ENCODE results near the gene CYP3A7. TPM values are rescaled to one million over a fixed set of nuclear protein-coding genes. Genes with fewer than 3 reads are reported as not detected.

The CYP3A7 gene
- total and polyA plus RNA-seq, 2 of the 13 experiments (the other 11 are each of a cell fraction or from before 2014, with no cell fraction given): 5.8 to 6.4 TPM

- TF ChIP-seq ZNF724P (CRISPR knock-in tag; IDR thresholded peaks at IDR 0.05; ENCODE audit: borderline replicate concordance) (no peak; the same call in 1 of the 2 replicates), AHR (CRISPR knock-in tag; IDR thresholded peaks at IDR 0.05) (no peak), ZNF337 (CRISPR knock-in tag; IDR thresholded peaks at IDR 0.05; ENCODE audit: borderline replicate concordance, low read depth) (no peak), ZSCAN29 (CRISPR knock-in tag; conservative IDR thresholded peaks at IDR 0.05) (0 out of 2 replicates have a peak, but pooled peaks have one; percentile 62), ATF1 (CRISPR knock-in tag; IDR thresholded peaks at IDR 0.05) (no peak), GATA4 (IDR thresholded peaks at IDR 0.05; ENCODE audit: borderline replicate concordance, low read depth) (peak; percentile 62; the same call in 1 of the 2 replicates), SP5 (CRISPR knock-in tag; IDR thresholded peaks at IDR 0.05; ENCODE audit: borderline replicate concordance, low read depth) (peak; percentile 58; the same call in 1 of the 2 replicates), GFI1 (CRISPR knock-in tag; IDR thresholded peaks at IDR 0.05; ENCODE audit: borderline replicate concordance) (peak; percentile 97), ZNF569 (CRISPR knock-in tag; IDR thresholded peaks at IDR 0.05; ENCODE audit: borderline replicate concordance) (no peak), MAFF (IDR thresholded peaks at IDR 0.05; ENCODE audit: low read depth, low read length) (no peak), ASH2L (IDR thresholded peaks at IDR 0.05; ENCODE audit: insufficient read length, low read depth, low read length) (no peak), ZIK1 (CRISPR knock-in tag; IDR thresholded peaks at IDR 0.05; ENCODE audit: borderline replicate concordance, low read depth) (no peak), GMEB2 (CRISPR knock-in tag; IDR thresholded peaks at IDR 0.05; ENCODE audit: low read depth) (no peak), GTF2F1 (IDR thresholded peaks at IDR 0.05; ENCODE audit: low read length) (no peak), SNRNP70 (IDR thresholded peaks at IDR 0.05; ENCODE audit: low read depth, low read length) (no peak), SP4 (CRISPR knock-in tag; IDR thresholded peaks at IDR 0.05) (no peak), MLLT10 (CRISPR knock-in tag; IDR thresholded peaks at IDR 0.05) (no peak), FOXC1 (CRISPR knock-in tag; IDR thresholded peaks at IDR 0.05; ENCODE audit: borderline replicate concordance) (0 out of 2 replicates have a peak, but pooled peaks have one; percentile 30), ZSCAN12 (CRISPR knock-in tag; IDR thresholded peaks at IDR 0.05) (peak; percentile 58; the same call in 1 of the 2 replicates), THAP11 (CRISPR knock-in tag; IDR thresholded peaks at IDR 0.05) (peak; percentile 55; the same call in 1 of the 2 replicates), ZBTB7B (CRISPR knock-in tag; IDR thresholded peaks at IDR 0.05) (0 out of 2 replicates have a peak, but pooled peaks have one; percentile 33), MNT (IDR thresholded peaks at IDR 0.05) (no peak), RNF2 (conservative IDR thresholded peaks at IDR 0.05; ENCODE audit: low read depth) (0 out of 2 replicates have a peak, but pooled peaks have one; percentile 18), UBTF (CRISPR knock-in tag; IDR thresholded peaks at IDR 0.05) (no peak), HOXA9 (CRISPR knock-in tag; IDR thresholded peaks at IDR 0.05; ENCODE audit: borderline replicate concordance) (no peak), ZNF839 (CRISPR knock-in tag; IDR thresholded peaks at IDR 0.05; ENCODE audit: borderline replicate concordance) (no peak), ATM (IDR thresholded peaks at IDR 0.05; ENCODE audit: borderline replicate concordance) (no peak)
These were observed 57.3 kb downstream of the CYP3A7 start (continued) for GRCh38 chr7:99677648-99678045.
